ENCODE measurements around the gene KCNJ6. TPM values are rescaled to one million over a fixed set of nuclear protein-coding genes. Genes with fewer than 3 reads are reported as not detected.

Gene KCNJ6
- total and polyA plus RNA-seq, 4 donors: 0.01 TPM; not detected in 3

GRCh38 chr21:37908691-37909090 is 7.6 kb downstream of the KCNJ6 start:
- TF ChIP-seq SP1 (IDR thresholded peaks at IDR 0.05) (no peak), RAD21 (IDR thresholded peaks at IDR 0.05) (no peak), RXRA (IDR thresholded peaks at IDR 0.05) (no peak)

DNA sequence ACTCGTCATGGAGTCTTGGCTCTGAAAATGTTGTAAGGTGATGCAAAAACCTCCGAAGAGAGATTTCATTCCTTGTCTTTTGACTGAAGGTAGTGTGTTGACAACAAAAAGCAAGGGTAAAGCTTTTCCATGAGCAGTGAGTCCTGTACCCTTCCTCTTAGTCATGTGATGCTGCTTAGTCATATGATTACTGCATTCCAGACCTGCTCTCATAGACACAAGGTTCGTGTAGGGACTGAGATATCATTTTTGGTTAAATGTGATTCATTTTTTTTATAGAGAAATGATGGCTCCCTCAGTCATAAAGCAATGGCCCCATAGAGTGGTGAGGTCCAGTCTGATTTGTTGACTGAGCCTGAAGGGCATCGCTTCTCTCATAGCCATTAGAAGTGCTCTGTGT is 9.2 kb downstream of the KCNJ6 start:
- WGBS: 50% methylated on average over 4 of the region's 4 CpGs
- TF ChIP-seq ATF3 (IDR thresholded peaks at IDR 0.05) (no peak), TAF1 (conservative IDR thresholded peaks at IDR 0.05) (no peak), GABPA (IDR thresholded peaks at IDR 0.05 in 1 of 2, conservative IDR thresholded peaks at IDR 0.05 in 1 of 2) (no peak), HNF4A (conservative IDR thresholded peaks at IDR 0.05) (no peak), RAD21 (IDR thresholded peaks at IDR 0.05) (no peak), YY1 (IDR thresholded peaks at IDR 0.05) (no peak), ZBTB33 (IDR thresholded peaks at IDR 0.05) (no peak), FOXA1 (IDR thresholded peaks at IDR 0.05) (no peak), HNF4G (IDR thresholded peaks at IDR 0.05) (no peak), RXRA (IDR thresholded peaks at IDR 0.05) (no peak)
- TF ChIP-seq, protein P1, sequence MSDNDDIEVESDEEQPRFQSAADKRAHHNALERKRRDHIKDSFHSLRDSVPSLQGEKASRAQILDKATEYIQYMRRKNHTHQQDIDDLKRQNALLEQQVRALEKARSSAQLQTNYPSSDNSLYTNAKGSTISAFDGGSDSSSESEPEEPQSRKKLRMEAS (IDR thresholded peaks at IDR 0.05): no peak
- TF ChIP-seq, protein P2, sequence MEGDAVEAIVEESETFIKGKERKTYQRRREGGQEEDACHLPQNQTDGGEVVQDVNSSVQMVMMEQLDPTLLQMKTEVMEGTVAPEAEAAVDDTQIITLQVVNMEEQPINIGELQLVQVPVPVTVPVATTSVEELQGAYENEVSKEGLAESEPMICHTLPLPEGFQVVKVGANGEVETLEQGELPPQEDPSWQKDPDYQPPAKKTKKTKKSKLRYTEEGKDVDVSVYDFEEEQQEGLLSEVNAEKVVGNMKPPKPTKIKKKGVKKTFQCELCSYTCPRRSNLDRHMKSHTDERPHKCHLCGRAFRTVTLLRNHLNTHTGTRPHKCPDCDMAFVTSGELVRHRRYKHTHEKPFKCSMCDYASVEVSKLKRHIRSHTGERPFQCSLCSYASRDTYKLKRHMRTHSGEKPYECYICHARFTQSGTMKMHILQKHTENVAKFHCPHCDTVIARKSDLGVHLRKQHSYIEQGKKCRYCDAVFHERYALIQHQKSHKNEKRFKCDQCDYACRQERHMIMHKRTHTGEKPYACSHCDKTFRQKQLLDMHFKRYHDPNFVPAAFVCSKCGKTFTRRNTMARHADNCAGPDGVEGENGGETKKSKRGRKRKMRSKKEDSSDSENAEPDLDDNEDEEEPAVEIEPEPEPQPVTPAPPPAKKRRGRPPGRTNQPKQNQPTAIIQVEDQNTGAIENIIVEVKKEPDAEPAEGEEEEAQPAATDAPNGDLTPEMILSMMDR (IDR thresholded peaks at IDR 0.05; ENCODE audit: low read depth, low read length, missing input control): no peak
- DNase-seq (ENCODE audit: low spot score): no peak
- no peaks in the 10 kb centered on the region for H3K9me3 ChIP-seq (ENCODE audit: control insufficient read depth in 4 of 4, low read length in 3 of 4)
- H3K4me1 ChIP-seq (ENCODE audit: control insufficient read depth in 4 of 4, insufficient read depth in 4 of 4, low read length in 3 of 4): no peaks in the 10 kb centered on the region
- H3K9ac ChIP-seq (ENCODE audit: low read depth in 1 of 2, low read length in 2 of 2): no peak overlapping the region
- H3K4me3 ChIP-seq (ENCODE audit: low read depth in 1 of 3, low read length in 3 of 3): no peak overlapping the region
- H3K36me3 ChIP-seq (ENCODE audit: control insufficient read depth in 4 of 4, insufficient read depth in 3 of 4, low read depth in 1 of 4, low read length in 3 of 4): no peaks in the 10 kb centered on the region
- peaks cover 0 to 2% (median 0%) of the 10 kb centered on the region in 4 donors for H3K27me3 ChIP-seq (ENCODE audit: control insufficient read depth in 4 of 4, insufficient read depth in 4 of 4, low read length in 3 of 4)
- no peak overlapping the region for H3K27ac ChIP-seq (ENCODE audit: low read depth in 1 of 2, low read length in 2 of 2)

More at GRCh38 chr21:37908691-37909090, 7.6 kb downstream of the KCNJ6 start:
- Histone ChIP-seq H3K9ac (ENCODE audit: low read depth in 1 of 2, low read length in 2 of 2) (no peak overlapping the region), H3K36me3 (ENCODE audit: control insufficient read depth in 4 of 4, insufficient read depth in 3 of 4, low read depth in 1 of 4, low read length in 3 of 4) (no peaks in the 10 kb centered on the region), H3K4me1 (ENCODE audit: control insufficient read depth in 4 of 4, insufficient read depth in 4 of 4, low read length in 3 of 4) (no peaks in the 10 kb centered on the region), H3K4me3 (ENCODE audit: low read depth in 1 of 3, low read length in 3 of 3) (no peak overlapping the region), H3K27ac (ENCODE audit: low read depth in 1 of 2, low read length in 2 of 2) (no peak overlapping the region), H3K9me3 (ENCODE audit: control insufficient read depth in 4 of 4, low read length in 3 of 4) (no peaks in the 10 kb centered on the region), H3K27me3 (ENCODE audit: control insufficient read depth in 4 of 4, insufficient read depth in 4 of 4, low read length in 3 of 4) (peaks cover 0 to 3% (median 1%) of the 10 kb centered on the region in 4 donors)
- no peak for DNase-seq (ENCODE audit: low spot score)
- WGBS: 76% methylated on average over 2 of the region's 2 CpGs

- no peaks in the 10 kb centered on the region for H3K4me1 ChIP-seq (ENCODE audit: control insufficient read depth in 4 of 4, insufficient read depth in 4 of 4, low read length in 3 of 4)
- H3K36me3 ChIP-seq (ENCODE audit: control insufficient read depth in 4 of 4, insufficient read depth in 3 of 4, low read depth in 1 of 4, low read length in 3 of 4): no peaks in the 10 kb centered on the region
- peaks cover 0 to 1% (median 0%) of the 10 kb centered on the region in 4 donors for H3K9me3 ChIP-seq (ENCODE audit: control insufficient read depth in 4 of 4, low read length in 3 of 4)
- peaks cover 0 to 2% (median 0%) of the 10 kb centered on the region in 4 donors for H3K27me3 ChIP-seq (ENCODE audit: control insufficient read depth in 4 of 4, insufficient read depth in 4 of 4, low read length in 3 of 4)
- no peak for DNase-seq (ENCODE audit: low spot score)
- H3K4me3 ChIP-seq (ENCODE audit: low read depth in 1 of 3, low read length in 3 of 3): no peak overlapping the region
- 87% methylated on average over 5 of the region's 5 CpGs for WGBS
- TF ChIP-seq RXRA (IDR thresholded peaks at IDR 0.05): no peak
- no peak for TF ChIP-seq YY1 (IDR thresholded peaks at IDR 0.05)
- H3K27ac ChIP-seq (ENCODE audit: low read depth in 1 of 2, low read length in 2 of 2): no peak overlapping the region
- no peak overlapping the region for H3K9ac ChIP-seq (ENCODE audit: low read depth in 1 of 2, low read length in 2 of 2)
Measured at GRCh38 chr21:37905291-37905690, 11.0 kb downstream of the KCNJ6 start.

Measured in liver (tissue), 9 donors.